ENCODE results near the gene UTP20. TPM values are rescaled to one million over a fixed set of nuclear protein-coding genes. Genes with fewer than 3 reads are reported as not detected.

UTP20 gene
- total and polyA plus RNA-seq, 8 donors, result 13.1 to 19.4 (median 17.1) TPM

DNA sequence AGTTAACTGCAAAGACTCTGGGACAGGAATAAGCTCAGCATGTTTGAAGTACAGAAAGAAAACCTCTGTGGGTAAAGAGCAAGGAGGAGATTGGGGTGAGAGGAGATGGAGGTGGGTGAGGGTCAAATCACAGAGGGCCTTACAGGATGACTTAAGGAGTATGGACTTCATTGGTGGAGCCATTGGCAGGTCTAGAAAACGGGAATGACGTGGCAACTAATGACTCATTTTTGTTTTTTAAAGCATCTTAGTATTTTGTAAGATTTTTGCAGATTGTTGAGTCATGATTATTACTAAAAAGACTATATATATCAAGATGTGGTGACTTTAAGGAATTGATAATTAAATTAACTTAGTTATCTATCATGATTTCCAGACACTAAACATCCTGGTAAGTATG is 18.5 kb downstream of the UTP20 start:
- Histone ChIP-seq H3K4me3 (no peak overlapping the region), H3K4me1 (no peaks in the 10 kb centered on the region), H3K36me3 (peaks cover 0 to 99% of the 10 kb centered on the region in 2 donors), H3K9me3 (no peaks in the 10 kb centered on the region), H3K27ac (no peak overlapping the region), H3K27me3 (no peaks in the 10 kb centered on the region)
- DNase-seq (no peak), ATAC-seq (no peak)
- TF ChIP-seq, protein P1, sequence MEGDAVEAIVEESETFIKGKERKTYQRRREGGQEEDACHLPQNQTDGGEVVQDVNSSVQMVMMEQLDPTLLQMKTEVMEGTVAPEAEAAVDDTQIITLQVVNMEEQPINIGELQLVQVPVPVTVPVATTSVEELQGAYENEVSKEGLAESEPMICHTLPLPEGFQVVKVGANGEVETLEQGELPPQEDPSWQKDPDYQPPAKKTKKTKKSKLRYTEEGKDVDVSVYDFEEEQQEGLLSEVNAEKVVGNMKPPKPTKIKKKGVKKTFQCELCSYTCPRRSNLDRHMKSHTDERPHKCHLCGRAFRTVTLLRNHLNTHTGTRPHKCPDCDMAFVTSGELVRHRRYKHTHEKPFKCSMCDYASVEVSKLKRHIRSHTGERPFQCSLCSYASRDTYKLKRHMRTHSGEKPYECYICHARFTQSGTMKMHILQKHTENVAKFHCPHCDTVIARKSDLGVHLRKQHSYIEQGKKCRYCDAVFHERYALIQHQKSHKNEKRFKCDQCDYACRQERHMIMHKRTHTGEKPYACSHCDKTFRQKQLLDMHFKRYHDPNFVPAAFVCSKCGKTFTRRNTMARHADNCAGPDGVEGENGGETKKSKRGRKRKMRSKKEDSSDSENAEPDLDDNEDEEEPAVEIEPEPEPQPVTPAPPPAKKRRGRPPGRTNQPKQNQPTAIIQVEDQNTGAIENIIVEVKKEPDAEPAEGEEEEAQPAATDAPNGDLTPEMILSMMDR (IDR thresholded peaks at IDR 0.05), result no peak
- intact Hi-C loops (cut with DNase I), result no loop called here

DNA sequence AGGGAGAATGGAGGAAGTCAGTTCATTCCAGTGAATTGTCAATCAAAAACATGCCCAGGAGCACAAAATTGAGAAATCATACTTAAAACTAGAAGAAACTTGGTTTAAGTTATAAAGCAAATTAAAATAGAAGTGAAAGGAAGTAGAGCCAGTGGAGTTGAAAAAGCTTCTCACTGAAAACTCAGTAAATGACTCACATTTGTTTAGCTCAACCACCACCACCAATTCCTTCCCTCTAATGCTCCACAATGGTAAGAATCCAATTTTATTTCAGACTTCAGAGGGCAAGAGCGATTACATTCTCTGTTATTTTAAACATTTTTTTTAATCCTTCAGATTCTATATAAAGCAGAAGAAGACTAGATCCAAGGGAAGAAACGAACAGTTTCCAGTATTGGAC is 19.4 kb downstream of the UTP20 start:
- Histone ChIP-seq H3K36me3 (peaks cover 0 to 99% of the 10 kb centered on the region in 2 donors), H3K4me1 (no peaks in the 10 kb centered on the region), H3K4me3 (no peak overlapping the region), H3K9me3 (no peaks in the 10 kb centered on the region), H3K27ac (no peak overlapping the region), H3K27me3 (no peaks in the 10 kb centered on the region)
- intact Hi-C loops (cut with DNase I), result no loop called here
- no peak for DNase-seq
- TF ChIP-seq, protein P1 (IDR thresholded peaks at IDR 0.05), result no peak
- ATAC-seq, result no peak

DNA sequence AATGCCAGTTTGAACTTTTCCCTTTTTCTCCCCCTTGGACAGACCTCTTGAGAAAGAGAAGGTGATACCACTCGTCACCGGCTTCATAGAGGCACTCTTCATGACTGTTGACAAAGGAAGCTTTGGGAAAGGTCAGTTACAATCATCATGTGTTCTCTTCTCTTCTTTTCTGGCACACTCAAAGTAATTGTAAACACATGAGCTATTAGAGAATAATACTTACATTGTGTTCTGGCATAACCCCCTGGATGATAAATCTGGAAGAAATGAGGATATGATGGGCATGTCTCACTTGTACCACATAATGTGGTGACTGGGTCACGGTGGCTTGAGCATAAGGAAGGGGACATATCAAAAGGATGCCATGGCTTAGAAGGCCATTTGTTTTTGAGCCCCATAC is 20.0 kb downstream of the UTP20 start:
- no peaks in the 10 kb centered on the region for H3K27me3 ChIP-seq
- ATAC-seq (no peak), DNase-seq (no peak)
- TF ChIP-seq, protein P1 (IDR thresholded peaks at IDR 0.05), result no peak
- intact Hi-C loops (cut with DNase I), result no loop called here
- no peaks in the 10 kb centered on the region for H3K9me3 ChIP-seq
- no peak overlapping the region for H3K27ac ChIP-seq
- H3K4me3 ChIP-seq, result no peak overlapping the region
- H3K4me1 ChIP-seq, result no peaks in the 10 kb centered on the region
- H3K36me3 ChIP-seq, result peaks cover 0 to 99% of the 10 kb centered on the region in 2 donors

DNA sequence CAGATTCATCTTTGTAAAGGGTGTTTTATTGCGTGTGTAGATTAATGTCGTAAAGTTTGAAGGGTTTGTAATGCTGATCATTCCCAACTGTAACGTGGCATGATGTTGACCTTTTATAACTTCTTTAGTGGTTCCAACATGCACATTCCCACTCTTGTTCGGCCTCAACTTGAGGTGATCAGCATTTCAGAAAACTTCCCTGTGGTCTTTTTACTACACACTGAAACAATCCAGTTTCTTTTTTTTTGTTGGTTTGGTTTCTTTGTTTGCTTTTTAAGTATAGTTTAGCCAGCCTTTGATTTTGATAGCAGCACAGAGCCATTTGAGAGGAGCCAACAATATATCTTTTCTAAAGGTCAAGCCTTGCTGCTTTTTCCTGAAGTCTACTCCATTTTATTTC is 22.8 kb downstream of the UTP20 start:
- TF ChIP-seq, protein P1 (IDR thresholded peaks at IDR 0.05), result no peak
- Histone ChIP-seq H3K9me3 (no peaks in the 10 kb centered on the region), H3K27me3 (no peaks in the 10 kb centered on the region), H3K27ac (no peak overlapping the region), H3K4me1 (no peaks in the 10 kb centered on the region), H3K4me3 (no peak overlapping the region), H3K36me3 (peaks cover 0 to 95% of the 10 kb centered on the region in 2 donors)
- ATAC-seq (no peak), DNase-seq (no peak)
- intact Hi-C loops (cut with DNase I), result no loop called here

DNA sequence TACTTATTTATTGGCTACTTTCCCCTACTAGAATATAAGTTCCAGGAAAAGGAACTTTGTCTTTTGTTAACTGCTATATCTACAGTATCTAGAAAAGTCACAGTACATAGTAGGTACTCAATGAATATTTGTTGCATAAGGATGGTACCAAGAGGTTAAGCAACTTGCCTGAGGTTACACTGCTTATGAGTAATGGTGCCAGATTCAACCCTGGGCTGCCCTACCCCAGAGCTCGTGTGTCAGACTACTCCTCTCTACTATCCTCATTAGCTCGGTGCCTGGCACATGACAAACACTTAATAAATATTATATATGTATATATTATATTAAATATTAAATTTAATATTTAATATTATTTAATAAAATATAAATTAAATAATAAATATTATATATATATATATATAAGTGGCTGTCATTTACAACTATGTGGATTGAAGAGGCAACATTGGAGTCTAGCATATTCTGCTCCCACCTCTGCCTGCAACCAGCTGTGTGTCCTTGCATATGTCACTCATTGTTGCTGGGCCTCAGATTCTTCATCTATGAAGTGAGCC is 25.4 kb downstream of the UTP20 start:
- no peaks in the 10 kb centered on the region for H3K9me3 ChIP-seq
- no peaks in the 10 kb centered on the region for H3K27me3 ChIP-seq
- ATAC-seq, result no peak
- TF ChIP-seq, protein P1 (IDR thresholded peaks at IDR 0.05), result no peak
- intact Hi-C loops (cut with DNase I), result no loop called here
- H3K4me3 ChIP-seq, result no peak overlapping the region
- peaks cover 0 to 95% of the 10 kb centered on the region in 2 donors for H3K36me3 ChIP-seq
- no peak overlapping the region for H3K27ac ChIP-seq
- no peak for DNase-seq
- H3K4me1 ChIP-seq, result no peaks in the 10 kb centered on the region
